ENCODE data around the gene DEFB114. TPM values are rescaled to one million over a fixed set of nuclear protein-coding genes. Genes with fewer than 3 reads are reported as not detected.

DEFB114 gene
- total and polyA plus RNA-seq, 3 experiments from 2014 or later = not detected

GRCh38 chr6:49912196-49912595 is 51.8 kb downstream of the DEFB114 start:
- CTCF ChIA-PET = no interaction called here
- no peaks in the 10 kb centered on the region for H3K27me3 Mint-ChIP-seq
- no peak overlapping the region for H3K27ac ChIP-seq (ENCODE audit: low read depth, low read length)
- H3K4me1 ChIP-seq (ENCODE audit: insufficient read depth, low read length) = no peaks in the 10 kb centered on the region
- H3K4me3 Mint-ChIP-seq = no peak overlapping the region
- no peak for DNase-seq
- no peaks in the 10 kb centered on the region for H3K27me3 ChIP-seq (ENCODE audit: insufficient read depth, low read length, poor library complexity, severe bottlenecking)
- H3K9me3 ChIP-seq (ENCODE audit: low read length) = no peaks in the 10 kb centered on the region
- H3K27ac Mint-ChIP-seq = no peak overlapping the region
- no peaks in the 10 kb centered on the region for H3K4me1 Mint-ChIP-seq
- no peaks in the 10 kb centered on the region for H3K36me3 Mint-ChIP-seq
- POLR2A ChIA-PET = no interaction called here
- H3K4me3 ChIP-seq (ENCODE audit: low read length) = no peak overlapping the region
- H3K9me3 Mint-ChIP-seq = peaks cover 0 to 14% (median 10%) of the 10 kb centered on the region in 5 donors
- no peaks in the 10 kb centered on the region for H3K36me3 ChIP-seq (ENCODE audit: insufficient read depth, low read length)

- Histone ChIP-seq H3K4me3 (ENCODE audit: low read length) (no peak overlapping the region), H3K9me3 (ENCODE audit: low read length) (no peaks in the 10 kb centered on the region), H3K4me1 (ENCODE audit: insufficient read depth, low read length) (no peaks in the 10 kb centered on the region), H3K27ac (ENCODE audit: low read depth, low read length) (no peak overlapping the region), H3K36me3 (ENCODE audit: insufficient read depth, low read length) (no peaks in the 10 kb centered on the region), H3K27me3 (ENCODE audit: insufficient read depth, low read length, poor library complexity, severe bottlenecking) (no peaks in the 10 kb centered on the region)
- Mint-ChIP-seq H3K4me3 (no peak overlapping the region), H3K4me1 (no peaks in the 10 kb centered on the region), H3K9me3 (peaks cover 0 to 8% (median 5%) of the 10 kb centered on the region in 5 donors), H3K27me3 (no peaks in the 10 kb centered on the region), H3K27ac (no peak overlapping the region), H3K36me3 (no peaks in the 10 kb centered on the region)
- no peak for DNase-seq
- ChIA-PET POLR2A (no interaction called here), CTCF (no interaction called here)
These were observed 52.7 kb downstream of the DEFB114 start for GRCh38 chr6:49911252-49911651.

Other genes starting within 250 kb of the DEFB114 start
- gene CRISP3, start 219.8 kb downstream of the DEFB114 start, total RNA-seq = not detected
- not detected for gene CRISP3, start 219.8 kb downstream of the DEFB114 start, polyA plus RNA-seq
- not detected for gene PGK2, start 176.9 kb downstream of the DEFB114 start, total RNA-seq
- gene PGK2, start 176.9 kb downstream of the DEFB114 start, polyA plus RNA-seq = not detected
- gene CRISP1, start 97.6 kb downstream of the DEFB114 start, total RNA-seq = not detected
- gene CRISP1, start 97.6 kb downstream of the DEFB114 start, polyA plus RNA-seq = not detected
- gene DEFB113, start 5.5 kb upstream of the DEFB114 start, total RNA-seq = not detected
- not detected for gene DEFB113, start 5.5 kb upstream of the DEFB114 start, polyA plus RNA-seq
- gene DEFB110, start 57.8 kb upstream of the DEFB114 start, total RNA-seq = not detected
- gene DEFB110, start 57.8 kb upstream of the DEFB114 start, polyA plus RNA-seq = not detected
- not detected for gene DEFB112, start 85.8 kb upstream of the DEFB114 start, total RNA-seq
- gene DEFB112, start 85.8 kb upstream of the DEFB114 start, polyA plus RNA-seq = not detected